ENCODE results near the gene HSPB6. TPM values are rescaled to one million over a fixed set of nuclear protein-coding genes. Genes with fewer than 3 reads are reported as not detected.

Gene HSPB6, protein sequence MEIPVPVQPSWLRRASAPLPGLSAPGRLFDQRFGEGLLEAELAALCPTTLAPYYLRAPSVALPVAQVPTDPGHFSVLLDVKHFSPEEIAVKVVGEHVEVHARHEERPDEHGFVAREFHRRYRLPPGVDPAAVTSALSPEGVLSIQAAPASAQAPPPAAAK
- total RNA-seq (2022; extraction: Qiagen RNA extraction): 0.12 to 0.29 TPM (median 0.19 TPM) in 5 replicates

DNA sequence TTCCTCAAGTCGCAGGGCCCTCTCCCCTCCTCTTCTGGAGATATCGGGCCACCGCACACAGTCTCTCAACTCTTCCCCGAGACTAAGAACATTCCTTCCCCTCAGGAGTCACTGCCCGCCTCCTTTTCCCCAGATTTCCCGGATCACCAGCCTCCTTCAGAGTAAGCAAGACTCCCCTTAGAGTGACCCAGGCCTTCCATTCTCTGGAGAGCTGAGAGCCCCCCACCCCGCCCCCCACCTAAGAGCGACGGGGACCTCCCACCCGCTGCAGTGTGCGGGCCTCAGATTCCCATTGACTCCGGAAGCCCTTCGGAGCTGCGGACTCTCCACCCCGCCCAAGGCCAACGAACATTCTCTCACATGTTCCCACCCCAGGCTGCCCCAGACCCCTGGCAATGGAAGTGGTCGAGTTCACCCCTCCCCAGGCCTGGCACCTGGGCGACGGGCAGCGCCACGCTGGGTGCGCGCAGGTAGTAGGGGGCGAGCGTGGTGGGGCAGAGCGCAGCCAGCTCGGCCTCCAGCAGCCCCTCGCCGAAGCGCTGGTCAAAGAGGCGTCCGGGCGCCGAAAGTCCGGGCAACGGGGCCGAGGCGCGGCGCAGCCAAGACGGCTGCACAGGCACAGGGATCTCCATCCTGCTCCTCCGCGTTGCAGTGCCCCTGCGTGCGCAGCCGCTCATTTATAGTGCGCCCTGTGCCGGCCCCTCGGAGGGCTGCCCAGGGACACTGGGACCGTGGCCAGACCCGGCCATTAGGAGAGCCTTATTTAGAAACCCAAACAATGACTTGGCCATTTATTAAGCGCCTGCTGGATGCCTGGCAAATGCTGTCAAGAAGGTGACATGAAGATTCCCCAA is at the start of gene HSPB6:
HSPB6 (minus strand) TSS at position 653 of the 854 bp plus-strand sequence; CDS start at position 632, 21 bp downstream.

DNA sequence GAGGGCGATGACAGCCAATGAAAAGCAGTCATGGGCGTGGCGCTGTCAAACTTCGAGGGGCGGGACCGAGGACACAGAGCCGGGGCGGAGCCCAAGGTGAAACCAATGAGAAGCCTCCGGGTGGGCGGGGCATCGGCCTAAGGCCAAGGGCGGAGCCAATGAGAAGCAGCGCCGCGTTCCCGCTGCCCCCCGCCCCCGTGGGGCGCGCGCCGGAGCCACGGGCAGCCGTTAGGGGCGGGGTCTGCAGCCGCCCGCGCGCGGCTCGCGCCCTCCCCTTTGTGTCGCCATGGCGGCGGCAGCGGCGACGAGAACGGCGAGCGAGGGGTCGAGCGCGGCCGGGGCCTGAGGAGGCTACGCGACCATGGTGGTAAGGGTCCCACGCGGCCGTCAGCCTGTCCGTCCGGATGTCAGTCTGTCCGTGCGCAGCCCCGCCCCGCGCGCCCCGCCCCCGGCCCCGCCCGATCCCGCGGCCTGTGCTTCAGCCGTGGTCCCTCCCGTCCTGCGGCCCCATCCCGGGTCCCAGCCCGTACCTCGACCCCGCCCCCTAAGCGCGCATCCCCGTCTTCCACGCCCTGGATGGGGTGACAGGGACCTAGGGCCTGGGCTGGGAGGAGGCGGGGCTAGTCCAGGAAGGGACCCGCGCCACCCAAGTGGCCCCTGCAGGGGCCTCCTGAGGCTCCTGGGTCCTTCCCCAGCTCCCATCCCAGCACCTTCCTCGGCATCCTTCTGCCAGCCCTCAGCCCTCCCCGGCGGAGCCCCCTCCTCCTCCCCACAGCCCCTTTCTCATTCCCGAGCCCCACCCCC is 18.7 kb upstream of the HSPB6 start, which contains the start of gene ARHGAP33:
ARHGAP33 (plus strand) TSS at position 267 of the 804 bp plus-strand sequence; CDS start at position 362, 95 bp downstream.

GRCh38 chr19:35757749-35758608 is 1.1 kb upstream of the HSPB6 start, which contains the start of gene PROSER3:
TSS of gene PROSER3 (plus strand) at chr19:35758176. CDS start at chr19:35758216, 40 bp downstream.

GRCh38 chr19:35748106-35749020 is 8.5 kb downstream of the HSPB6 start, which contains the start of gene LIN37:
TSS of gene LIN37 (plus strand) at chr19:35748576. CDS start at chr19:35748725, 149 bp downstream.

DNA sequence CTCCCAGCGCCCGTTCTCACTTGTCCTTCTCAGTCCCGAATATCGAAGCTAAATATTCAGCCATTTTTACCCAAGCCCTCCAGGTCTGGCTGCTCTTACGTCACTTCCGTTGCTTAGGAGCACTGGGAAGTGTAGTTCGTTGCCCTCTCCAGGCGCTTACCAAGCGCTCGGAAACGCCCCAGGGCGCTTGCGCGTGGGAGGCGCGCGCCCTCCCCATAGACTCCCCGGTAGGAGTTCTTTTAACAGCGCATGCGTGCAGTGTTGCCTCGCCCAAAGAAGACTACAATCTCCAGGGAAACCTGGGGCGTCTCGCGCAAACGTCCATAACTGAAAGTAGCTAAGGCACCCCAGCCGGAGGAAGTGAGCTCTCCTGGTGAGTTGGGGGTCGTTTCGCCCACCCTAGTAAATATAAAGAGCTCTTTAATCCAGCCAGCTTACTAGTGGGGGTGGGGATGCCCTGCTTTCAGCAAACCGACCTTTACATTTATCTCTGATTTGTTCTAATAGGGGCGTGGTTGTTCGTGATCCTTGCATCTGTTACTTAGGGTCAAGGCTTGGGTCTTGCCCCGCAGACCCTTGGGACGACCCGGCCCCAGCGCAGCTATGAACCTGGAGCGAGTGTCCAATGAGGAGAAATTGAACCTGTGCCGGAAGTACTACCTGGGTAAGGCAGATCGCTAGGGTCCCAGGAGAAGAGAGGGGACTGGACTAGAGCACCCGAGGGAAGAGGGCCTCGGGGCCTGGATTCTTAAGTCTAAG is 11.3 kb downstream of the HSPB6 start, which contains the start of the genes PSENEN and U2AF1L4:
PSENEN (plus strand) TSS at position 324 of the 759 bp plus-strand sequence; CDS start at position 604, 280 bp downstream.
U2AF1L4 (minus strand) TSS at position 91 of the 759 bp plus-strand sequence; CDS start at position 64, 27 bp downstream.

GRCh38 chr19:35742121-35742724 is 14.6 kb downstream of the HSPB6 start, which contains the start of gene IGFLR1:
TSS of gene IGFLR1 (minus strand) at chr19:35742452. CDS start at chr19:35741180, 1,272 bp downstream.

DNA sequence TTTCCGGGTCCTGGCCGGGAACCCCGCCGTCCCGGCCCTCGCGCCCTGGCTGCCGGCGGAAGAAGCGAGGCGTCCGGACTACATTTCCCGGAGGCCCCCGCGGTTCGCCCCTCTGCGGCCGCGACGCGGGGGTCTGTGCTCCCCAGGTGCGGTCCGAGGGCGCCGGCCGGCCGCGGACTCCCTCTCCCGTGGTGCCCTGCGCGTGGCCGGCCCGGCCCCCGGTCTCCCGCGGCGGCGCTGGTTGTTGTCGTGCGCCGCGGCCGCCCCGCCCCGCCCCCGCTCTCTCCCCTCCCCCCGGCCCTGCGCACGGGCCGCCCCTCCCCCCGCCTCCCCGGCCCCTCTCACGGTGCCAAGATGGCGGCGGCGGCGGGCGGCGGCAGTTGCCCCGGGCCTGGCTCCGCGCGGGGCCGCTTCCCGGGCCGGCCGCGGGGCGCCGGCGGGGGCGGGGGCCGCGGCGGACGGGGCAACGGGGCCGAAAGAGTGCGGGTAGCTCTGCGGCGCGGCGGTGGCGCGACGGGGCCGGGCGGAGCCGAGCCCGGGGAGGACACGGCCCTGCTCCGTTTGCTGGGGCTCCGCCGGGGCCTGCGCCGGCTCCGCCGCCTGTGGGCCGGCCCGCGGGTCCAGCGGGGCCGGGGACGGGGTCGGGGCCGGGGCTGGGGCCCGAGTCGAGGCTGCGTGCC is 39.0 kb downstream of the HSPB6 start, which contains the start of gene KMT2B:
KMT2B (plus strand) TSS at position 339 of the 680 bp plus-strand sequence; CDS start at position 355, 16 bp downstream.

Other genes with a start within 250 kb of the HSPB6 start
- gene DMKN, start 243.4 kb downstream of the HSPB6 start, total RNA-seq (2022; extraction: Qiagen RNA extraction): 34.1 to 42.4 TPM (median 35.8 TPM) in 5 replicates
- 2.5 to 3.1 TPM (median 3.0 TPM) in 5 replicates for gene SBSN, start 228.7 kb downstream of the HSPB6 start, total RNA-seq (2022; extraction: Qiagen RNA extraction)
- not detected in 5 replicates for gene GAPDHS, start 223.6 kb downstream of the HSPB6 start, total RNA-seq (2022; extraction: Qiagen RNA extraction)
- gene TMEM147, start 211.4 kb downstream of the HSPB6 start, total RNA-seq (2022; extraction: Qiagen RNA extraction): 350 to 462 TPM (median 443 TPM) in 5 replicates
- gene ATP4A, start 193.4 kb downstream of the HSPB6 start, total RNA-seq (2022; extraction: Qiagen RNA extraction): not detected in 5 replicates
- not detected in 5 replicates for gene PMIS2, start 170.9 kb downstream of the HSPB6 start, total RNA-seq (2022; extraction: Qiagen RNA extraction)
- 12.1 to 18.6 TPM (median 17.4 TPM) in 5 replicates for gene HAUS5, start 144.3 kb downstream of the HSPB6 start, total RNA-seq (2022; extraction: Qiagen RNA extraction)
- gene RBM42, start 128.0 kb downstream of the HSPB6 start, total RNA-seq (2022; extraction: Qiagen RNA extraction): 144 to 216 TPM (median 212 TPM) in 5 replicates
- 1.6 to 3.1 TPM (median 2.4 TPM) in 5 replicates for gene ETV2, start 115.3 kb downstream of the HSPB6 start, total RNA-seq (2022; extraction: Qiagen RNA extraction)
- gene COX6B1, start 108.7 kb downstream of the HSPB6 start, total RNA-seq (2022; extraction: Qiagen RNA extraction): 1,293 to 1,487 TPM (median 1,363 TPM) in 5 replicates
- 0.51 to 1.1 TPM (median 0.91 TPM) in 5 replicates for gene UPK1A, start 90.5 kb downstream of the HSPB6 start, total RNA-seq (2022; extraction: Qiagen RNA extraction)
- 0.03 TPM in 1 of 5 replicates, not detected in the others for gene ZBTB32, start 52.5 kb downstream of the HSPB6 start, total RNA-seq (2022; extraction: Qiagen RNA extraction)
- gene KMT2B, start 39.0 kb downstream of the HSPB6 start, total RNA-seq (2022; extraction: Qiagen RNA extraction): 47.4 to 63.8 TPM (median 61.5 TPM) in 5 replicates
- gene IGFLR1, start 14.6 kb downstream of the HSPB6 start, total RNA-seq (2022; extraction: Qiagen RNA extraction): 12.9 to 14.2 TPM (median 13.3 TPM) in 5 replicates
- gene U2AF1L4, start 11.6 kb downstream of the HSPB6 start, total RNA-seq (2022; extraction: Qiagen RNA extraction): 26.6 to 31.3 TPM (median 28.4 TPM) in 5 replicates
- gene PSENEN, start 11.4 kb downstream of the HSPB6 start, total RNA-seq (2022; extraction: Qiagen RNA extraction): 285 to 335 TPM (median 294 TPM) in 5 replicates
- gene LIN37, start 8.5 kb downstream of the HSPB6 start, total RNA-seq (2022; extraction: Qiagen RNA extraction): 18.3 to 28.2 TPM (median 25.9 TPM) in 5 replicates
- 23.1 to 33.0 TPM (median 27.3 TPM) in 5 replicates for gene PROSER3, start 1.1 kb upstream of the HSPB6 start, total RNA-seq (2022; extraction: Qiagen RNA extraction)
- 4.3 to 9.2 TPM (median 6.5 TPM) in 5 replicates for gene ARHGAP33, start 18.5 kb upstream of the HSPB6 start, total RNA-seq (2022; extraction: Qiagen RNA extraction)
- 0.22 to 0.36 TPM (median 0.24 TPM) in 4 of 5 replicates, not detected in the other for gene PRODH2, start 55.8 kb upstream of the HSPB6 start, total RNA-seq (2022; extraction: Qiagen RNA extraction)
- 0.32 to 0.84 TPM (median 0.46 TPM) in 5 replicates for gene NPHS1, start 95.5 kb upstream of the HSPB6 start, total RNA-seq (2022; extraction: Qiagen RNA extraction)
- gene KIRREL2, start 99.9 kb upstream of the HSPB6 start, total RNA-seq (2022; extraction: Qiagen RNA extraction): 0.32 to 0.69 TPM (median 0.49 TPM) in 5 replicates
- 62.9 to 100 TPM (median 98.2 TPM) in 5 replicates for gene APLP1, start 111.5 kb upstream of the HSPB6 start, total RNA-seq (2022; extraction: Qiagen RNA extraction)
- gene NFKBID, start 143.5 kb upstream of the HSPB6 start, total RNA-seq (2022; extraction: Qiagen RNA extraction): 6.6 to 10.3 TPM (median 7.4 TPM) in 5 replicates
- 0.28 to 0.76 TPM (median 0.62 TPM) in 4 of 5 replicates, not detected in the other for gene HCST, start 145.5 kb upstream of the HSPB6 start, total RNA-seq (2022; extraction: Qiagen RNA extraction)
- not detected in 5 replicates for gene TYROBP, start 151.3 kb upstream of the HSPB6 start, total RNA-seq (2022; extraction: Qiagen RNA extraction)
- gene LRFN3, start 179.3 kb upstream of the HSPB6 start, total RNA-seq (2022; extraction: Qiagen RNA extraction): 15.6 to 25.9 TPM (median 22.3 TPM) in 5 replicates
- 28.9 to 53.3 TPM (median 48.7 TPM) in 5 replicates for gene SDHAF1, start 238.2 kb upstream of the HSPB6 start, total RNA-seq (2022; extraction: Qiagen RNA extraction)